BLaER1 treated with 17β-estradiol and CSF1 and Interleukin-3, amounts not matched to agents 10 nM and 100 nM (cell line): ENCODE results near the gene NLGN1.

Source experiments
- H3K27ac ChIP-seq, 11 experiments: shearing (Covaris generic); formaldehyde crosslinking; 2 replicates each; pipeline ENCODE4 v1.8.1; 2022
- H3K27me3 ChIP-seq, 11 experiments: shearing (Covaris generic); formaldehyde crosslinking; 2 replicates each; pipeline ENCODE4 v1.8.1; 2022
- H3K36me3 ChIP-seq, 11 experiments: shearing (Covaris generic); formaldehyde crosslinking; 2 replicates each; pipeline ENCODE4 v1.8.1; 2022
- H3K4me1 ChIP-seq, 10 experiments: shearing (Covaris generic); formaldehyde crosslinking; 2 replicates each; pipeline ENCODE4 v1.8.1; 2022
- H3K4me2 ChIP-seq, 11 experiments: shearing (Covaris generic); formaldehyde crosslinking; 2 replicates each; pipeline ENCODE4 v1.8.1; 2022
- H3K4me3 ChIP-seq, 10 experiments: shearing (Covaris generic); formaldehyde crosslinking; 2 replicates each; pipeline ENCODE4 v1.8.1; 2022
- H3K9ac ChIP-seq, 11 experiments: shearing (Covaris generic); formaldehyde crosslinking; 2 replicates each; pipeline ENCODE4 v1.8.1; 2022
- H3K9me3 ChIP-seq, 11 experiments: shearing (Covaris generic); formaldehyde crosslinking; replicated peaks in 1 of 11; 2 replicates each; pipeline ENCODE4 v1.8.1; 2022
- H4K20me1 ChIP-seq, 11 experiments: shearing (Covaris generic); formaldehyde crosslinking; 2 replicates each; pipeline ENCODE4 v1.8.1; 2022
- Cebpa-rat ChIP-seq, 11 experiments: shearing (Covaris generic); IDR thresholded peaks; 2 replicates each; pipeline ENCODE4 v1.8.1; 2022

The NLGN1 gene

GRCh38 chr3:174330303-174330702 lies 932.8 kb downstream of the NLGN1 start:
- Histone ChIP-seq H3K36me3 (no peaks in the 10 kb centered on the region), H3K4me3 (no peak overlapping the region), H3K4me1 (peaks cover 0 to 79% (median 7%) of the 10 kb centered on the region in 10 experiments; a peak in 9 of 20 replicates)

GRCh38 chr3:174331095-174331800 lies 933.7 kb downstream of the NLGN1 start:
- H3K36me3 ChIP-seq: no peaks in the 10 kb centered on the region
- peaks cover 0 to 82% (median 7%) of the 10 kb centered on the region in 10 experiments; a peak in 9 of 20 replicates for H3K4me1 ChIP-seq
- H3K27ac ChIP-seq: peak overlapping the region in 7 of 11 experiments; percentile 5 to 96 (median 78); a peak in 12 of 22 replicates
- H3K9me3 ChIP-seq: peaks cover 0 to 11% (median 0%) of the 10 kb centered on the region in 11 experiments; a peak in 2 of 22 replicates
- H4K20me1 ChIP-seq: no peaks in the 10 kb centered on the region
- peak overlapping the region in 7 of 11 experiments; percentile 3 to 75 (median 47); a peak in 10 of 22 replicates for H3K4me2 ChIP-seq
- no peak overlapping the region for H3K4me3 ChIP-seq
- no peaks in the 10 kb centered on the region for H3K27me3 ChIP-seq
- H3K9ac ChIP-seq: peak overlapping the region in 4 of 11 experiments; percentile 41 to 81 (median 70); a peak in 7 of 22 replicates
- TF ChIP-seq Cebpa-rat (IDR thresholded peaks at IDR 0.05): peak in 7 of 11 experiments; percentile 18 to 95 (median 80); a peak in 9 of 22 replicates

More at GRCh38 chr3:174330303-174330702, 932.8 kb downstream of the NLGN1 start:
- Histone ChIP-seq H3K27ac (peak overlapping the region in 4 of 11 experiments; percentile 78 to 96 (median 92); a peak in 7 of 22 replicates), H3K4me2 (peak overlapping the region in 4 of 11 experiments; percentile 47 to 75 (median 62); a peak in 4 of 22 replicates), H3K9me3 (peaks cover 0 to 11% (median 0%) of the 10 kb centered on the region in 11 experiments; a peak in 2 of 22 replicates), H3K9ac (peak overlapping the region in 1 of 11 experiments; percentile 76; a peak in 3 of 22 replicates), H4K20me1 (no peaks in the 10 kb centered on the region), H3K27me3 (no peaks in the 10 kb centered on the region)
- TF ChIP-seq Cebpa-rat (IDR thresholded peaks at IDR 0.05): no peak

- Histone ChIP-seq H3K9ac (peak overlapping the region in 2 of 11 experiments; percentile 70 to 81; a peak in 3 of 22 replicates), H3K9me3 (peaks cover 0 to 11% (median 0%) of the 10 kb centered on the region in 11 experiments; a peak in 2 of 22 replicates), H3K27ac (peak overlapping the region in 4 of 11 experiments; percentile 78 to 96 (median 92); a peak in 6 of 22 replicates), H3K4me3 (0 out of 20 replicates have a peak overlapping the region, but pooled peaks of 1 of the 10 experiments have one; percentile 8), H3K27me3 (no peaks in the 10 kb centered on the region), H3K36me3 (no peaks in the 10 kb centered on the region), H4K20me1 (no peaks in the 10 kb centered on the region), H3K4me1 (peaks cover 0 to 90% (median 11%) of the 10 kb centered on the region in 10 experiments; a peak in 11 of 20 replicates), H3K4me2 (peak overlapping the region in 3 of 11 experiments; percentile 57 to 75 (median 61); a peak in 6 of 22 replicates)
- TF ChIP-seq Cebpa-rat (IDR thresholded peaks at IDR 0.05): no peak
Observed at GRCh38 chr3:174332391-174332790, 934.8 kb downstream of the NLGN1 start.

- Histone ChIP-seq H3K36me3 (no peaks in the 10 kb centered on the region), H3K4me2 (peak overlapping the region in 2 of 11 experiments; percentile 81 to 86; a peak in 3 of 22 replicates), H3K27ac (peak overlapping the region in 2 of 11 experiments; percentile 23 to 32; a peak in 2 of 22 replicates), H3K4me3 (no peak overlapping the region), H3K4me1 (peaks cover 0 to 95% (median 21%) of the 10 kb centered on the region in 10 experiments; a peak in 12 of 20 replicates), H4K20me1 (no peaks in the 10 kb centered on the region), H3K9ac (no peak overlapping the region), H3K27me3 (no peaks in the 10 kb centered on the region), H3K9me3 (peaks cover 0 to 11% (median 0%) of the 10 kb centered on the region in 11 experiments; a peak in 2 of 22 replicates)
- TF ChIP-seq Cebpa-rat (IDR thresholded peaks at IDR 0.05): no peak
Observed at GRCh38 chr3:174333640-174334039, 936.1 kb downstream of the NLGN1 start.

GRCh38 chr3:174334111-174334510 lies 936.6 kb downstream of the NLGN1 start:
- no peaks in the 10 kb centered on the region for H3K27me3 ChIP-seq
- H3K27ac ChIP-seq: peak overlapping the region in 1 of 11 experiments; percentile 98; a peak in 1 of 22 replicates
- no peaks in the 10 kb centered on the region for H3K36me3 ChIP-seq
- H3K4me1 ChIP-seq: peaks cover 0 to 95% (median 21%) of the 10 kb centered on the region in 10 experiments; a peak in 12 of 20 replicates
- peaks cover 0 to 11% (median 0%) of the 10 kb centered on the region in 11 experiments; a peak in 2 of 22 replicates for H3K9me3 ChIP-seq
- peak overlapping the region in 2 of 11 experiments; percentile 81 to 86; a peak in 4 of 22 replicates for H3K4me2 ChIP-seq
- no peak for TF ChIP-seq Cebpa-rat (IDR thresholded peaks at IDR 0.05)
- H3K9ac ChIP-seq: no peak overlapping the region
- no peaks in the 10 kb centered on the region for H4K20me1 ChIP-seq
- no peak overlapping the region for H3K4me3 ChIP-seq

GRCh38 chr3:174335324-174335723 lies 937.8 kb downstream of the NLGN1 start:
- peaks cover 0 to 11% (median 0%) of the 10 kb centered on the region in 11 experiments; a peak in 2 of 22 replicates for H3K9me3 ChIP-seq
- H4K20me1 ChIP-seq: no peaks in the 10 kb centered on the region
- H3K9ac ChIP-seq: peak overlapping the region in 1 of 11 experiments; percentile 81; a peak in 1 of 22 replicates
- H3K4me1 ChIP-seq: peaks cover 0 to 91% (median 21%) of the 10 kb centered on the region in 10 experiments; a peak in 12 of 20 replicates
- H3K4me2 ChIP-seq: peak overlapping the region in 3 of 11 experiments; percentile 61 to 86 (median 81); a peak in 6 of 22 replicates
- TF ChIP-seq Cebpa-rat (IDR thresholded peaks at IDR 0.05): no peak
- H3K27ac ChIP-seq: peak overlapping the region in 5 of 11 experiments; percentile 81 to 98 (median 88); a peak in 9 of 22 replicates
- no peak overlapping the region for H3K4me3 ChIP-seq
- H3K36me3 ChIP-seq: no peaks in the 10 kb centered on the region
- no peaks in the 10 kb centered on the region for H3K27me3 ChIP-seq

GRCh38 chr3:174335910-174336309 lies 938.4 kb downstream of the NLGN1 start:
- Histone ChIP-seq H3K27me3 (no peaks in the 10 kb centered on the region), H3K4me1 (peaks cover 0 to 89% (median 20%) of the 10 kb centered on the region in 10 experiments; a peak in 12 of 20 replicates), H3K4me3 (no peak overlapping the region), H3K4me2 (peak overlapping the region in 4 of 11 experiments; percentile 1 to 86 (median 71); a peak in 6 of 22 replicates), H3K27ac (peak overlapping the region in 6 of 11 experiments; percentile 78 to 98 (median 85); a peak in 12 of 22 replicates), H3K9me3 (peaks cover 0 to 11% (median 0%) of the 10 kb centered on the region in 11 experiments; a peak in 2 of 22 replicates), H3K9ac (peak overlapping the region in 3 of 11 experiments; percentile 68 to 86 (median 81); a peak in 4 of 22 replicates), H4K20me1 (no peaks in the 10 kb centered on the region), H3K36me3 (no peaks in the 10 kb centered on the region)
- no peak for TF ChIP-seq Cebpa-rat (IDR thresholded peaks at IDR 0.05)
